Measurements from ENCODE around the gene NEK6.

GRCh38 chr9:124384210-124384609 is 126.5 kb downstream of the NEK6 start:
- TF ChIP-seq CTCF (IDR thresholded peaks at IDR 0.05 in 8 of 11, conservative IDR thresholded peaks at IDR 0.05 in 3 of 11) (no peak), POLR2AphosphoS5 (IDR thresholded peaks at IDR 0.05) (no peak)

Measured in spleen (tissue), 7 donors.